K562 treated with DMSO at 1 percent for 48 hours (cell line): ENCODE measurements around the gene PRR4. TPM values are rescaled to one million over a fixed set of nuclear protein-coding genes. Genes with fewer than 3 reads are reported as not detected.

Source experiments
- total RNA-seq: library from RNA; unstranded; fragments of 300-600 nt; gene quantifications from 2 replicates; pipeline ENCODE4 v1.2.3, GENCODE V29; 2022; ENCODE audit warnings: low replicate concordance; ENCODE audit errors: extremely low read depth

Gene PRR4, protein sequence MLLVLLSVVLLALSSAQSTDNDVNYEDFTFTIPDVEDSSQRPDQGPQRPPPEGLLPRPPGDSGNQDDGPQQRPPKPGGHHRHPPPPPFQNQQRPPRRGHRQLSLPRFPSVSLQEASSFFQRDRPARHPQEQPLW
- total RNA-seq: not detected in 2 replicates

GRCh38 chr12:10849425-10849878 is at the start of gene PRR4:
Gene PRR4 (minus strand): TSS chr12:10849475. CDS start chr12:10849437, 38 bp downstream.

GRCh38 chr12:10884086-10884725 is 34.9 kb upstream of the PRR4 start, which contains the start of gene PRH1:
Gene PRH1 (minus strand): TSS chr12:10884255. CDS start chr12:10884217, 38 bp downstream.

GRCh38 chr12:10826258-10826657 is 23.0 kb downstream of the PRR4 start, which contains the start of gene TAS2R10:
Gene TAS2R10 (minus strand): TSS chr12:10826358. CDS start chr12:10826269, 89 bp downstream.

DNA sequence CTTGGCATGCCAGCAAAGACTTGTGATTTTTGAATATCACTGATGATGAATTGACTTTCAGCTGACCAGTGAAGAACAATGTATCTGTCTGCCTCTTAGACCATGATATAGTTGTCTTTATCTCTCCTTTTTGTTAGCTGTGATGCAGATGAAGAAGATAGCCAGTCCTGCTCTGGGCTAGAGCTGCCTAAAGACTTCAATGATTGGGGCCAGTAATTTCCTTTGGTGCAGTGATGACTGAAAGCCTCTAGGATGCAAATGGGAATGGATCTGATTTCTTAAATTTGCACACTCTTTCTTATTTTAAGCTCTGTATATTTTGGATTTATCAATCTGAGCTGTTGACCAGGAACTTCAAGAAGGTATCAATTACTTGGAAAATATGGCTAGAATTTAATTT is 39.2 kb downstream of the PRR4 start, which contains the start of gene TAS2R9:
Gene TAS2R9 (minus strand): TSS at position 101 of the 400 bp plus-strand sequence. CDS start 93 bp downstream, at position 8.

GRCh38 chr12:10807186-10807585 is 42.1 kb downstream of the PRR4 start, which contains the start of gene TAS2R8:
Gene TAS2R8 (minus strand): TSS chr12:10807286. CDS start chr12:10806980, 306 bp downstream.

GRCh38 chr12:10802587-10802986 is 46.7 kb downstream of the PRR4 start, which contains the start of gene TAS2R7:
Gene TAS2R7 (minus strand): TSS chr12:10802627. CDS start chr12:10802570, 57 bp downstream.

Other genes with a start within 250 kb of the PRR4 start
- not detected in 2 replicates for gene MAGOHB, start 235.9 kb downstream of the PRR4 start, total RNA-seq
- not detected in 2 replicates for gene STYK1, start 175.4 kb downstream of the PRR4 start, total RNA-seq
- not detected in 2 replicates for gene YBX3, start 126.2 kb downstream of the PRR4 start, total RNA-seq
- gene TAS2R7, start 46.8 kb downstream of the PRR4 start, total RNA-seq: not detected in 2 replicates
- gene TAS2R8, start 42.2 kb downstream of the PRR4 start, total RNA-seq: not detected in 2 replicates
- not detected in 2 replicates for gene TAS2R9, start 39.3 kb downstream of the PRR4 start, total RNA-seq
- gene TAS2R10, start 23.1 kb downstream of the PRR4 start, total RNA-seq: not detected in 2 replicates
- gene PRH1, start 34.8 kb upstream of the PRR4 start, total RNA-seq: not detected in 2 replicates
- gene TAS2R13, start 60.1 kb upstream of the PRR4 start, total RNA-seq: not detected in 2 replicates
- gene PRH2, start 79.8 kb upstream of the PRR4 start, total RNA-seq: not detected in 2 replicates
- not detected in 2 replicates for gene TAS2R14, start 89.8 kb upstream of the PRR4 start, total RNA-seq
- not detected in 2 replicates for gene TAS2R50, start 137.4 kb upstream of the PRR4 start, total RNA-seq
- not detected in 2 replicates for gene TAS2R20, start 148.8 kb upstream of the PRR4 start, total RNA-seq
- not detected in 2 replicates for gene TAS2R19, start 173.1 kb upstream of the PRR4 start, total RNA-seq
- not detected in 2 replicates for gene TAS2R31, start 181.9 kb upstream of the PRR4 start, total RNA-seq
- gene TAS2R46, start 212.8 kb upstream of the PRR4 start, total RNA-seq: not detected in 2 replicates
- gene TAS2R43, start 242.8 kb upstream of the PRR4 start, total RNA-seq: not detected in 2 replicates